ENCODE results near the gene ENOSF1. TPM values are rescaled to one million over a fixed set of nuclear protein-coding genes. Genes with fewer than 3 reads are reported as not detected.
"Not testable (repeated sequence)": the region's sequence is repeated elsewhere in the genome, so short reads cannot be mapped to it uniquely, and the experiment has no call there.

The ENOSF1 gene
- total RNA-seq, 1 experiment from 2014 or later: 48.7 TPM

GRCh38 chr18:682833-683232, 29.6 kb downstream of the ENOSF1 start:
- H3F3A ChIP-seq (ENCODE audit: insufficient read depth, low read depth): no peaks in the 10 kb centered on the region; the same call in 1 of the 2 replicates
- no peaks in the 10 kb centered on the region for H3K9me3 ChIP-seq (ENCODE audit: insufficient read depth, low read depth)
- H3K4me2 ChIP-seq: no peak overlapping the region
- H3K79me2 ChIP-seq (ENCODE audit: low read depth): no peaks in the 10 kb centered on the region
- H3K27ac ChIP-seq: no peak overlapping the region
- no peaks in the 10 kb centered on the region for H3K9me2 ChIP-seq (ENCODE audit: insufficient read depth)
- peaks cover 14% of the 10 kb centered on the region; the same call in 1 of the 2 replicates for H3K36me3 ChIP-seq (ENCODE audit: low read depth)
- ChIA-PET CTCF (no interaction called here), POLR2A (ENCODE audit: unreplicated experiment) (no interaction called here)
- no peak overlapping the region for H3K4me3 ChIP-seq
- H3K4me1 ChIP-seq (replicated peaks; ENCODE audit: insufficient read depth): no peaks in the 10 kb centered on the region
- no peak for TF ChIP-seq EZH2 (IDR thresholded peaks at IDR 0.05; ENCODE audit: low read depth)
- no peak for TF ChIP-seq CTCF (conservative IDR thresholded peaks at IDR 0.05)
- no peak for DNase-seq
- BruUV-seq (replicated peaks): no TSS peak
- no peaks in the 10 kb centered on the region for H4K20me1 ChIP-seq (ENCODE audit: insufficient read depth)
- H2AFZ ChIP-seq: no peak overlapping the region
- intact Hi-C loops (cut with micrococcal nuclease; ENCODE audit: unreplicated experiment): no loop called here
- no peaks in the 10 kb centered on the region for H3K27me3 ChIP-seq (ENCODE audit: insufficient read depth, low read depth)

- H3F3A ChIP-seq (ENCODE audit: insufficient read depth, low read depth); DNase-seq; CTCF ChIA-PET; H3K27me3 ChIP-seq (ENCODE audit: insufficient read depth, low read depth); BruUV-seq (replicated peaks); POLR2A ChIA-PET (ENCODE audit: unreplicated experiment); H2AFZ ChIP-seq; H4K20me1 ChIP-seq (ENCODE audit: insufficient read depth); H3K79me2 ChIP-seq (ENCODE audit: low read depth); H3K4me1 ChIP-seq (replicated peaks; ENCODE audit: insufficient read depth); intact Hi-C loops (cut with micrococcal nuclease; ENCODE audit: unreplicated experiment); H3K9me3 ChIP-seq (ENCODE audit: insufficient read depth, low read depth); H3K4me3 ChIP-seq; H3K4me2 ChIP-seq; H3K27ac ChIP-seq; H3K9me2 ChIP-seq (ENCODE audit: insufficient read depth): not testable (repeated sequence)
- H3K36me3 ChIP-seq (ENCODE audit: low read depth): peaks cover 14% of the 10 kb centered on the region; the same call in 1 of the 2 replicates
Observed at GRCh38 chr18:682416-682815, 30.0 kb downstream of the ENOSF1 start.

GRCh38 chr18:681985-682384, 30.4 kb downstream of the ENOSF1 start:
- no peaks in the 10 kb centered on the region for H3K4me1 ChIP-seq (replicated peaks; ENCODE audit: insufficient read depth)
- H4K20me1 ChIP-seq (ENCODE audit: insufficient read depth): no peaks in the 10 kb centered on the region
- no peak overlapping the region for H2AFZ ChIP-seq
- no peaks in the 10 kb centered on the region for H3K79me2 ChIP-seq (ENCODE audit: low read depth)
- H3K36me3 ChIP-seq (ENCODE audit: low read depth): peaks cover 14% of the 10 kb centered on the region; the same call in 1 of the 2 replicates
- H3K9me3 ChIP-seq (ENCODE audit: insufficient read depth, low read depth): no peaks in the 10 kb centered on the region
- no peaks in the 10 kb centered on the region; the same call in 1 of the 2 replicates for H3F3A ChIP-seq (ENCODE audit: insufficient read depth, low read depth)
- H3K9me2 ChIP-seq (ENCODE audit: insufficient read depth): no peaks in the 10 kb centered on the region
- H3K27ac ChIP-seq: no peak overlapping the region
- no TSS peak for BruUV-seq (replicated peaks)
- no peak overlapping the region for H3K4me3 ChIP-seq
- TF ChIP-seq CTCF (conservative IDR thresholded peaks at IDR 0.05) (no peak), EZH2 (IDR thresholded peaks at IDR 0.05; ENCODE audit: low read depth) (no peak)
- H3K4me2 ChIP-seq: no peak overlapping the region
- intact Hi-C loops (cut with micrococcal nuclease; ENCODE audit: unreplicated experiment): no loop called here
- ChIA-PET POLR2A (ENCODE audit: unreplicated experiment) (no interaction called here), CTCF (interaction anchor here (0.6 kb wide), 1 partner anchor 436 kb away, joined by 4 read pairs; no protein-coding TSS in a partner anchor)
- DNase-seq: no peak
- H3K27me3 ChIP-seq (ENCODE audit: insufficient read depth, low read depth): no peaks in the 10 kb centered on the region

GRCh38 chr18:680392-680791, 32.0 kb downstream of the ENOSF1 start:
- Histone ChIP-seq H4K20me1 (ENCODE audit: insufficient read depth) (no peaks in the 10 kb centered on the region), H2AFZ (no peak overlapping the region), H3K4me2 (no peak overlapping the region), H3K4me1 (replicated peaks; ENCODE audit: insufficient read depth) (no peaks in the 10 kb centered on the region), H3K27me3 (ENCODE audit: insufficient read depth, low read depth) (no peaks in the 10 kb centered on the region), H3F3A (ENCODE audit: insufficient read depth, low read depth) (peaks cover 4% of the 10 kb centered on the region; the same call in 1 of the 2 replicates), H3K27ac (no peak overlapping the region), H3K79me2 (ENCODE audit: low read depth) (no peaks in the 10 kb centered on the region), H3K9me3 (ENCODE audit: insufficient read depth, low read depth) (no peaks in the 10 kb centered on the region), H3K9me2 (ENCODE audit: insufficient read depth) (no peaks in the 10 kb centered on the region), H3K4me3 (no peak overlapping the region), H3K36me3 (ENCODE audit: low read depth) (peaks cover 14% of the 10 kb centered on the region; the same call in 1 of the 2 replicates)
- DNase-seq: no peak
- ChIA-PET CTCF (no interaction called here), POLR2A (ENCODE audit: unreplicated experiment) (no interaction called here)
- BruUV-seq (replicated peaks): no TSS peak
- no peak for TF ChIP-seq CTCF (conservative IDR thresholded peaks at IDR 0.05)
- TF ChIP-seq EZH2 (IDR thresholded peaks at IDR 0.05; ENCODE audit: low read depth): no peak
- intact Hi-C loops (cut with micrococcal nuclease; ENCODE audit: unreplicated experiment): no loop called here
